Activated CD4-positive, alpha-beta T cell treated with anti-CD3 and anti-CD28 coated beads, Interleukin-2, amount 50 U/mL, for 16 hours (primary cell): Measurements from ENCODE around the gene XIST.
"Not testable (repeated sequence)": the region's sequence is repeated elsewhere in the genome, so short reads cannot be mapped to it uniquely, and the experiment has no call there.

ENCODE experiments used
- DNase-seq: peaks from one replicate; pipeline ENCODE4 v3.0.0-alpha.2; 2020

Gene XIST

DNA sequence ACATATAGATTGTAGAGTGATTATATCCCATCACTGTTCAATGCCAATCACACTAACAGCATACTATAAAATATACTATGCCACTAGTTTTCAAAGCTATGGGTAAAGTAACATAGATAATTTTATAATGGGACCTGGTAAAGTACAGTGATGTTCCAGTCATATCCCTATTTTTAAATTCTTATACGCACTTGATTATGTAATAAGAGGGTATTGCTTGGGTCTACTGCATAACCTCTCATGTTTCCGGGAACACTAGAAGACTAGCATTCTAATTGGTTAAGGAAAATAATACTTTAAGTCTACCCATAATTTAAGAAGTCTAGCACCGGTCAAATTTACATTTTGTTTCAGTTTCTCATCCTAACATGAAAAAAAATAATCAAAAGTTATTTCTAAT lies 14.4 kb downstream of the XIST start:
- no peak for DNase-seq

DNA sequence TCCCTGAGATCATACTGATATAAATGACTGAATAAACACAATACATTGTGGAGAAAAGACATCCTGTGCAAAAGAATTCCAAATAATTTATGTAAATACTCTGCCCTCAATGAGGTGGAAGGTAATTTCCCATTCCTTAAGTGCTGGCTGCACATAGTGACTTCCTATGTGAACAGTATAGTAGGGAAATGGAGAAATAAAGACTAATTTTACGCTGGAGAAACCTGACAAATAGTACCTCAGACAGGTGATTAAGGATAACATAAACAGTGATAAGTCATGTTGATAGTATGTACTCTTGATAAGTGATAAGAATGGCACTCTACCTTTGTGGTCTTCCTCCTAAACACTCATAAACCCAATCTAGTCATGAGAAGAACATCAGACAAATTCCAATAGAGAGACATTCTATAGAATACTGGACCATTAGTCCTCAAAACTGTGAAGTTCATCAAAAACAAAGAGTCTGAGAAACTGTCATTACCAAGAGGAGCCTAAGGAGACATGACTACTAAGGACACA lies 15.5 kb downstream of the XIST start:
- no peak for DNase-seq

DNA sequence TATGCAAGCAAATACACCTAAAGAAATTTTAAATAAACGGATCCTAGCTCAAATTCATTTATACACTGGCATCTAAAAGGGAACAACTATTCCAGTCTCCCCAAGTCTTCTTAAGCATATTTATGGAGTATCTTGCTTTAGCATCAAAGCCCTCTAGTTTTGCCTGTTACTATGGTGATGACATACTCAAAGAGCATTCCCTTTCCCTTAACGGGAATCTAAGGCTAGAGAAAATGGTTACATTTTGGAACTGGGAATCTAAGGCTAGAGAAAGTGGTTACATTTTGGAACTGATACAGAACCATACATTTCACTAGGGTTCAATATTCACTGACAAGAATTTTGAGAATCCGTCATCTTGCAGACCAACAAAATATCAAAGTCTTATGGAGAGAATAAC lies 18.3 kb downstream of the XIST start:
- no peak for DNase-seq

DNA sequence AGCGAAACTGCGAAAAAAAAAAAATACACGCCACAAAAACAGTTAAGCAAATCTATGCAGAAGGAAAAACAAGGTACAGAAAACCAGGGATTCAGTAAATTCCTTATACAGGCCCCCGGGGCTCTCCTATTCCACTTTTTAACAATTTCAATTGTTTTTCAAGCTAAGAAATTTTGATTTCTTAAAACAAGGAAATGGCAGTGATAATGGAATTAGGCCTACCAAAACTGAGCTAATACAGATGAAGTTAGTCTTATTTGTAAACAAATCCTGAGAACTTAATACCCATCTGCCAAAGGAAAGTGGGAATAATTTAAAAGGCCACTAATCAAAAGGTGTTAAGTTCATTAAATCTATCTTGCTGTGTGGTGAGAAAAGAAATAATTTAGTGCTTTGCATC lies 20.2 kb downstream of the XIST start:
- DNase-seq, result no peak

DNA sequence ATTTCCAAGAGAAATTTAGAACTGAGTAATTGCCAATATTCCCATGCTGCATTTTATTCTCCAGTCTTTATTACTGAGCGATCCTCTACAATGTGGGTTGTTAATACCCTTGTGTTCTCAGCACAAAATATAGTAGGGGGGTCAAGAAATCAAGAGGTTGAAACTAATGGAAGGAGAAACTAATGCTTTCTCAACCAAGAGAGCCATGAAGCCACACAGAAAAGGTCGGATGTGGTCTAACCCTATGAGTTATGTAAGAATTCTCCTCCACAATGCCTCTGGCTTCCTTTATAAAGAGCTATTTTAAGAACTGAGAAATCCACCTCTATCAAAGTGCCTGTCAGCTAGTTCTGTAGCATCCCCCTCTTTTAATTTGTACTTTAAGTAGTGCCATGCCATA lies 21.0 kb downstream of the XIST start:
- no peak for DNase-seq

DNA sequence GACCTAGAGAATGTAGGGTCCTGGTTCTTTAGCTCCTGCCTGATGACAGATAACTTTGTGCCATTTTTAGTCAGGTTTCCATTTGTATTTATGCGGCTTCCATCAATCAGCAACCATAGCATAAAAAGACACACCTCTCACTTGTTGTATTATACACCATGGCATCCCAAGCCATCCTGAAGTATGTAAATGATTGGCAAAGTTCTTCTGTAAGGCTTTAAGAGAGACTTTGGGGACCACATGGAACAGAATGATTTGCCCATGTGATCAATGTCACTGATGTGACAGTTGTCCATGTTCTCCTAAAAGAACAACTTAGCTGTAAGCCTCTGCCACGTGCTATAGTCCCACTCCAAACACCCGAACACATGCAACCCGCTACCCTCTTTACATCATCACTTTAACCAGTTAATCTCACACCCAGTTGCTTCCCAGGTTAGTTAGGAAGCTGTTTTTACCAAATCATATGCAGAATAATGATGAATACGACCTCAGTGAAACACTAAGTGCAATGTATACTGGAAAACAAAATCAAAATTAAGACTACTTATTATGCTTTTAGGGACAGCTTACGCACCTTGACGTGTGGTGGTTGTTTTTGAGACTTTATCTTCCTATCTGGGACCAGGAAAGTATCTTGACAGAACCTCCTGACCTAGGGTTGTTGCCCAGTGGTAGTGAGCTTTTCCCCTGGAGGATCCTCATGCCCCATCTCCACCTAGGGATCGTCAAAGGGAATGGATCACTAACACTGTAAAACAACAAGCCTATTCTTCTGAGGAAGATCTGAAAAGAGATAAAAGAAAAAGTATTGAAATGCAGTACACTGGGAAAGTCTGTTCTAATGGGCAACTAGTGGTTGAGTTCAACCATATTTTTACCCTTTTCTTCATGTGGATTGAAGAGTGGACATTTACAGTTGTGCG lies 21.8 kb downstream of the XIST start:
- no peak for DNase-seq

DNA sequence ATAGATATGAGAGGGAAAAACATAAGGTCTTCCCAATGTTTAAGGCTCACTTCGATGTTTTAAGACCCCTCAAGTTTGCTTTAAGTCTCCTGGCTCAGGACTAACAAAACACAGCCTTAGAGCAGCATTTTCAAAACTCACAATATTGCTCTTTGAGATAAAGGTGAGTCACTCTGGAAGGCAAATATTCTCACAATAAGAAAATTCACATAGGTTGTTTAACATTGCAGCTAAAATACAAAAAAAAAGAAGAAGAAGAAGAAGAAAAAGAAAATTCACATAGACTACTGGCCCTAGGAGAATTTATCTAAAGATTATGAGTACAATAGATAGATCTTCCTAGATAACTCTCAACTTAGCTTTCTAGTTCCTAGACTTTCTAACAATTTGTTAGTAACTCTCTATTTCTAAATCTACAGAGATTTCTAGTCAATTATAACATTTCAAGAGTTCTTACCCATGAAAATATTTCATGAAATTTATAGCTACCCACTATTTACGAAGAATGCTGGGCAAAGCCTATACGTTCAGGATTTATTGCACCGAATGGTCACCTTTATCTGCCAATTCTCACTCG lies 22.5 kb downstream of the XIST start:
- no peak for DNase-seq

DNA sequence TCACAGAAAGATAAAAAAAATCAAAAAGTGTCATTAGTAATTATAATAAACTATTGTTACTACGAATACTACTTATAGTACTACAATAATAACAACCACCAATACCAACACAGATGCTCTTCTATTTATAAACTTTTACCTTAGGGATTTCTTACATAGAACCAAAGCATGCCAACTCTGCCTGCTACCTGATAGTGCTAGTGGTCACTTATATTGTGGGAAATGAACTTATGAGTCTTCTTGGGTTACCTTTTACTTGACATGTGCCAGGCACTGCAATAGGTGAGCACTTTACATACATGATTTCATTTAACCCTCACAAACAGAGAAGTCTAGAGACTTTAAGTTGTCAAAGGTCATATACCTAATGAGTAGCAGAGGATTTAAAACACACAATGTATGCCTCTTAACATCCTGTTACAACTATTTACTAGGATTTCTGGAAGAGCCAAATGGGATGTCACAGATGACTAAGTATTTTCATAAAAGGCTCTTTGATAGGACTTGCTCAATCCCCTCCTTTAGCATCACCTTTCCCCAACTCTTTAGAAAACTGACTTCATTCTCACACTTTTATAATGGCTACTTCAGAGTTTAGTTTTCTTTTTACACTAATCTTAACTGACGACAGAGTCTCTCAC lies 24.3 kb downstream of the XIST start:
- no peak for DNase-seq

DNA sequence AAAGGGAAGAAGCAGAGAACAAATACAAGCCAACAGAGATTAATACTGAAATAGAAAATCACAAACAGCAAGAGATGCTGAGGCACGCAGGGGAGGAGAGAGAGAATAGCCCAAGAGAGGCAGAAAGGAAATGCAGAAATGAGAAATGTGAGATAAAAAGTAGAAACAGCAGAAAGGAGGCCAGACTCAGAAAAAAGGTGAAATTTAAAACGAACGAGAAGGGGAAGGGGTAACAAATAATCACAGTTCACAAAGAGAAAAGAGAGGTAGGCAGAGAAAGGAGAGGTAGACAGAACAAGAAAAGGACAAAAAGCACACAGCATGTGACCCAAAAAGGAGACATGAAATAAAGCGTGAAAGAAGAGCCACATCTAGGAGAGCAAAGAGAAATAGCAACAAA lies 25.1 kb downstream of the XIST start:
- DNase-seq, result no peak

DNA sequence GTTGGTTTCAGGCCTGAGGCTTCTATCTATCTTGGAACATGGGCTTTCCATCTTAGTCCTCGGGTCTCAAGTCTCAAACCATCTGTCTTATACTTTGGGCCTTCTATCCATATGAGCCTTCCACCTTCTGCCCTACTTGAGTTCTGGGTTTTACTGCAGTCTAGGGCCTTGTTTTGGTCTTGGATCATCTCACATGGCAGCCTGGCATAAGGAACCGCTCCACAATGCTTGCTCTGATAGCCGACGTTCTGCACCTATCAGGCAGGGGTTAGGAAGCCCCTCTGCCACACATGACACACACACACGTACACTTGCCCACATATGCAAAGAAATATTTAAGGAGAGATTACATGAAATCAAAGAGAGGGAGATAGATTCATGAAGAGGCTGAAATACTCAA lies 25.5 kb downstream of the XIST start:
- DNase-seq, result no peak

DNA sequence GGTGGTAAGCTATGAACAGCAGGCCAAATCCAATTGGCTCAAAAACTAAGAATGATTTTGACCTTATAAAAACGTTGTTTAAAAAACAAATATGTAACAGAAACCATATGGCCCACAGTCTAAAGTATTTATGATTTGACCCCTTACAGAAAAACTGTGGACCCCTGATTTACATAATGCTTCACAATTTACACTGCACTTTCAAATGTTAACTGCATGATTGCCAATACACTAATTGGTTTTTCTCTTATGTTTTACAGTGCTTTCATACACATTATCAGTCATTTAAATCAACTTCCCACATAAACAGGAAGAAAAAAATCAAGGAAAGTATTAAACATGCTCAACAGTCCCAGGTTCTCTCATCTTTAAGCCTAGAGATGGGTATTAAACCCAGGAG lies 26.9 kb downstream of the XIST start:
- DNase-seq, result no peak

DNA sequence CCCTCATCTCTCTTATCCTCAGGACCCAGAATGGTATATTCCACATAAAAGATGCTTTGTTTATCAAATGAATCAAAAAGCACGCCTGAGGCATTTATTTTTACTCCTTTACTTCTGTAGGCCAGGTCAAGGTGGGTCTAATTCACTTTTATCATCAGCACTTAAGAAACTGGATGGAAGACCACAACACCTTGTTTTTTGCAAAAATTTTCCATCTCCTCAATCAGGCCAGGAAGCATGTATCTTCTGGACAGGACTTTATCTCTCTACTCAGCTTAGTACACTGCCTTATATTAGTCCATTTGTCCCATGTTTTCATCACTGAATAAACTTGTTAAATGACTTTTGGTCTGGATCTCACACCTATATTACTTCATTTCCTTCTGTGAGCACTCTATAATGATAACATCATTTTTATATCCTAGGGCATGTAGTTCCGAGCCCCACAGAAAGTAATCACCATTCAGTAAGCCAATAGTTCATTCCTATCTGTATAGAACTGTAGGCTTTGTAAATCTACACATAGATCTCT lies 29.0 kb downstream of the XIST start:
- no peak for DNase-seq

DNA sequence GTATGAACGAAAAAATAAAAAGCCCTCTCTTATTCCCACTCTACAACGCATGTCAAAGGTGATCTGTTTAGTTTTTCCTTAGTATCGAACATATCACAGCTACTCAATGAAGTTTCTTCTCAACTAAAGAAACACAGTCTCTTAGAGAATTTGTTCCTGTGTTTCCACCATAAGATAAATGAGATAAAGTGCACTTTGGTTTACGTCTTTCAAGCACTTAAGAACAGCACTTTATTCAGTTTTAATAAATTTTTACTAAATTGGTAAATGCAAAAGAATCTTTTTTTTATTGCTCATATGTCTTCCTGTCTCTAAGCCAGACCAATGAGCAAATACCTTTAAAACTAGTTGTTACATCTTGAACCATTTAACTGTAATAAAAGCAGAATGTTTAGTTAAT lies 29.7 kb downstream of the XIST start:
- no peak for DNase-seq

DNA sequence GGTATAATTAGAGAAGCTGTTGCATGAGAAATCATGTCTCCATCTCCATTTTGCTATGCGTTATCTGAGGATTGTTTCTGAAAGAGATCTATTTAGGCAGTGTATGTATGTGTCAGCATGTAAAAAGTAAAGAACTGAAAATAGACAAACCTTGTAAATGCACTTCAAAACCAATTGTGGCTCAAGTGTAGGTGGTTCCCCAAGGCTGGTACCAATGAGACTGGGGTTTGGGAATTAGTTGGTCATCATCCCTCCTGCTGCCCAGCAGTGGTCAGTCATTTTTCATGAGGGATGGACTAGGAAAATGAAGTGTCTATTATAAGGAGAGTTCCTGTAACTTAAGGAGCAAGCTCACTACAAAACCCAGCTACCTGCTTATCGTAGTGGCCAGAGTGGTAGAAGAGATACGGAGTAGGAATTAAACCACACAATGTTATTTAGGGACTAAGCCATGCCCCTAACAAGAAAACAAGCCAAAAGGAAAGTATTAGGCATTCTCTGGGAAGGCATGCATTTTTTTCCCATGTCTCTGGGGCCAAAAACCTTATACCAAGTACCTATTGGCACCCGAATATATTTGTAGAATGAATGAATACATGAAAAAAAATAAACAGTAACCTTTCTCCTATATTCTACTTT lies 30.5 kb downstream of the XIST start:
- DNase-seq, result no peak

DNA sequence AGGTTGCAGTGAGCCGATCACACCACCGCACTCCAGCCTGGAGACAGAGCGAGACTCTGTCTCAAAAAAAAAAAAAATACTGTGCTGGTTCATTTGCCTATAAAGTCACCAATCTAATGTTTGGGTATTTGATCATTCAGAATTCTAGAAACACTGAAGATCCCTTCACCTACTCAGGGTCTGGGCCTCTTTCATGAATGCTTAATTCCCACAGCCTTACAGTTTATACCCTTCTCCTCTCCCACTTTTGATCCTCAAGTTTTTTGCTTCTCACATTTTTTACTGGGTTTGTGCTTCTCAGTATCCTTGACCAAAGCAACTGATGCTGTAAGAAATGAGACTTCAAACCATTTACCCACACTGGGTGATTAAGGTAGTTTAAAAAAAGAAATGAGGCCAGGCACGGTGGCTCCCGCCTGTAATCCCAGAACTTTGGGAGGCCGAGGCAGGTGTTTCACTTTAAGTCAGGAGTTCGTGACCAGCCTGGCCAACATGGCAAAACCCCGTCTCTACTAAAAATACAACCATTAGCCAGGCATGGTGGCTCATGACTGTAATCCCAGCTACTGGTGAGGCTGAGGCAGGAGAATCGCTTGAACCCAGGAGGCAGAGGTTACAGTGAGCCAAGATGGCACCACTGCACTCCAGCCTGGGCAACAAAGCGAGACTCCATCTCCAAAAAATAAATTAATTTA lies 32.5 kb downstream of the XIST start:
- DNase-seq, result not testable (repeated sequence)

DNA sequence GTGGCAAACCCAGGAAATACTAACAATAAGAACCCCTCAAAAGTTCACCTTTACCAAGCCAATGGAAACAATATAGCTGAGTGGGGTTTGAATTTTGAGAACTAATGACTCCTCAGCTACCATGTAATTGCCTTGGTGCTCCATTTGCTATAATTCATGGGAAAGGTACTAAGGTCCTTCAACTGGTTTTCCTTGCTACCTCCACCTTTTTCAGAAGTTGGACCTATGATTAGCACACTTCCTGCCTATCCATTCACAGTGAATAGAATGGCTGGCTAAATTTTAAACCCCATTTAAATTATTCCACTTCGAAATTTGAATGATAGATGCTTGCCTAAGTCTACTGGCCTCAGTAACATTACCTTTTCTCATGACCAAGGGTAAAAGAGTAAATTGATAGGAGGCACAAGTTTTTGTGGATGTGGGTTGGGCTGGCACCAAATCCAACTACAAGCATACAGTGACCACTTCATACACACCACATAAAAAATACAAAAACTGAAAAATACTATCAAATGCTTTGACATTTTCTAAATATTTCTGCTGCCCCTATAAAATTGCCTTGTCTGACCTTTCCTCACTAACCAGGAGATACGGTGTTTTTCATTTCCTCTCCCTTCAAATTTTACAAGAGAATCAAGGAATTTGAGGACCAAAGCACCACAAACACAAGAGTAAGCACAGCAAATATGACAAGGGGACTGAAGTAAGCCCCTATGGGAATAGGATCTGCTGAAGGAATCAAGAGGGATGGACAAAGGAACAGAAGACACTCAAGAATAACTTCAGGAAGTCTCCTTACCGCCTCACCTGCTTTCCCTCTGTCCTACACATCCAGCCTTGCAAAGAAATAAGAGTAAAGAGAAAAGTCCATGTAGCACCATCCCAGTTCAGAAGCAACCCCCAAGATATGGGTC lies 34.1 kb downstream of the XIST start:
- no peak for DNase-seq

DNA sequence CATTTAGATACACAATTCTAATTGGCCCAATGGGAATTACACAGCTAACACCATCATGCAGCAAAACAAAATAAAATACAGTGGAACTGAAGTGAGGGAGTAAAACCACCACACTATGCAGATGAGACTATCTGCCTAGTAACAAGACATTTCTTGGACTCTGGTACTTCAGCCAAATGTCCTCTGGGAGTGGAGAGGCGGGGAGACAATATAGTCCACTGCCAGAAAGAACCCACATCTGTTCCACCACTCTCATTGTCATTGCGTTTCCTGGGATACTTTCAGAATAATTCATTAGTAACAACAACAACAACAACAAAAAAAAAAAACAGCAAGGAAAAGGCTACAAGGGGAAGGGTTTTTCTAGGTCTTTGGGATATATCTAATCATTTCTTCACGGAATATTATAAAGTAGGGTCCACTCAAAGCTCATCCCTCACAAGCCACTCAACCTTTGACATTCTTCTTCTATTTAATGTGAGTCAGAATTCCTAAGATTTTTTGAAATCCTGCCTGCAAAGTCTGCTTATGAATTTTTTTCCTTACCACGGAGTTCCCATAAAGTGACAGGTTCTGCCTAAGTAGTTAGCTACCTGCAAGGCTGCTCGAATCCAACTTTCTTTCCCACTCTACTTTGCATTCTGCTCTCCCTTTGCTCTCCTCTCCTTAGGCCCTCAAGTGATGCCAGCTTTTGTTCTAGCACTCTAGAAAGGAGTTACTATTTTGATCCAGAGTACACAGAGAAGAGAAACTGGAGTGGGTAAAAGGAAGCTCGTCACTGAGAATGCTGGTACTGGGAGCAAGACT lies 34.9 kb downstream of the XIST start:
- DNase-seq, result no peak

DNA sequence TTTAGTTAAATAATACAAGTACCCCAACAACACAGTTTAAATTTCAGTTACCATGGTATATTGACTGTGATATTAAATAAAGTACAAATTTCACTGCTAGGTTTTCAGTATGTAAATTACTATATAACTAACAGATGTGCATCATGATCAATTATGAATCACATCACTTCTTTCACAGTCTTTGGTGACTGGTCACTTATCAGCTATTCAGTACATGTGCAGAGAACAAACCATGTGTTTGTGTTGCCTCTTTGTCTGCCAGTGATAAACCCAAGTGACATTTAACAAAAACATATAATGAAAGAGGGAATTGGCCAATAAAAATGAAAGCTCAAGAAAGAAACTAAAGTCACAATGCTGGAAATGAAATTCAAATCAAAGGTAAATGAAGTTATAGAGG lies 40.3 kb downstream of the XIST start:
- no peak for DNase-seq

DNA sequence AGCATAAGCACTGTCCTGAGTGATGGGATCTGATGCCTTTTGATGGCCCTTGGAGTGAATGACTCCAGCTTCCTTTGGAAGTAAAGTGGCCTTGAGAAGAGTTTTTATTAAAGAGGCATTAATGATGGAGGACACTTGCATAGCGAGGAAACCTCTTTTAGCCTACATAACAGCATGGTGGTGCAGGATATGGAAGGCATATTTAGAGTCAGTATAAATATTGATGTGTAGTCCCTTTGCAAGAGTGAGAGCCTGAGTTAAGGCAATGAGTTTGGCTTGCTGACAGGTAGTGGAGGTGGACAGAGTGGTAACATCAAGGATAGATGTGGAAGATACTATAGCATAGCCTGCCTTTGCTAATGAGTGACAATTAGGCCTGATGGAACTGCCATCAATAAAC lies 48.4 kb downstream of the XIST start:
- not testable (repeated sequence) for DNase-seq

DNA sequence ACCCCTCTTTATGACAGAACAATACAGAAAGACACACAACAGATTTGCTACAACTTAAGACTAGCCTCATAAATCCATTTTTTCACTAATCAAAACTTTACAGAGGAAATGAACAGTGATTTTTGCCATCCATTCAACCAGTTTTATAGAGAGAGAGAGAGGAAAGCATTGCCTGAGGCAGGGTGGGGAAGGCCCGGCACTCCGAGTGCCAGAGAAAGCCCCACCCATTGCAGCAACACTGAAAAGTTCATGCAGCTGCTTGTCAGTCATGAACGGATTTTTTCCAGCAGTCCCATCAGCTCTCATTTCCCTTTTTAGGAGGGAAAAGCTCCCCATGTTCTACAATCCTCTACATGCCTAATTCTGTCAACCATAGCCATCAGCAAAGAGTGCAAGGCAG lies 52.6 kb downstream of the XIST start:
- DNase-seq, result no peak

DNA sequence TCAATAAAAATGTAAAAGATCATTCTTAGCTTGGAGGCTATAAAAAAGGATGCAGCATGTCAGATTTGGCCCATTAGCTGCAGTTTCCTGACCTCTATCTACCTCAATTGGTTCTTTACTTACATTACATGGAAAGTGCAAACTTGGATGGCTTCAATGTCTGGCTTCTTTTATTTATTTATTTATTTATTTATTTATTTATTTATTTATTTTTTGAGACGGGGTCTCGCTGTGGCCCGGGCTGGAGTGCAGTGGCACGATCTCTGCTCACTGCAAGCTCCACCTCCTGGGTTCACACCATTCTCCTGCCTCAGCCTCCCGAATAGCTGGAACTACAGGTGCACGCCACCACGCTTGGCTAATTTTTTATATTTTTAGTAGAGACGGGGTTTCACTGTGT lies 60.0 kb downstream of the XIST start:
- DNase-seq, result not testable (repeated sequence)
